ENCODE data around the gene SRRM1. TPM values are rescaled to one million over a fixed set of nuclear protein-coding genes. Genes with fewer than 3 reads are reported as not detected.

SRRM1 gene
- total and polyA plus RNA-seq, 10 of the 15 experiments (the other 5 are each of a cell fraction or from before 2014, with no cell fraction given) = 36.8 to 285 (median 126) TPM

- TF ChIP-seq CUX1 (IDR thresholded peaks at IDR 0.05; ENCODE audit: insufficient replicate concordance, low read depth, low read length) (no peak), CHD4 (IDR thresholded peaks at IDR 0.05) (no peak)
These were observed 6.3 kb upstream of the SRRM1 start (continued) for GRCh38 chr1:24636661-24637357.

- intact Hi-C loops (cut with micrococcal nuclease; ENCODE audit: unreplicated experiment) = loop anchor here (5.0 kb wide), 2 partner anchors 97 to 247 kb away; no protein-coding TSS in a partner anchor
- no TSS peak for BruUV-seq (replicated peaks)
- Histone ChIP-seq H4K20me1 (ENCODE audit: control insufficient read depth, insufficient read depth) (no peaks in the 10 kb centered on the region), H3K27ac (ENCODE audit: control insufficient read depth, insufficient read depth) (no peak overlapping the region), H2AFZ (ENCODE audit: control insufficient read depth, low read depth, low read length) (no peak overlapping the region), H3K36me3 (ENCODE audit: control insufficient read depth in 2 of 2, insufficient read depth in 2 of 2, low read length in 1 of 2) (no peaks in the 10 kb centered on the region), H3K9me3 (replicated peaks; ENCODE audit: control insufficient read depth, insufficient read depth, low read length) (no peaks in the 10 kb centered on the region), H3K4me1 (ENCODE audit: control insufficient read depth, insufficient read depth, low read length) (peaks cover 5% of the 10 kb centered on the region), H3K9ac (ENCODE audit: control insufficient read depth, insufficient read depth, low read length) (no peak overlapping the region), H3K4me3 (no peak overlapping the region), H3K79me2 (ENCODE audit: control insufficient read depth, insufficient read depth, low read length) (peaks cover 12% of the 10 kb centered on the region), H3K27me3 (replicated peaks in 1 of 2; ENCODE audit: control insufficient read depth in 2 of 2, insufficient read depth in 2 of 2, low read length in 1 of 2) (no peaks in the 10 kb centered on the region), H3K4me2 (ENCODE audit: control insufficient read depth, insufficient read depth) (no peak overlapping the region)
- DNase-seq (ENCODE audit: low read depth, low spot score) (no peak), ATAC-seq (no peak), FAIRE-seq (no peak)
- SMC1A ChIA-PET (ENCODE audit: uncharacterized antibody, unreplicated experiment) = interaction anchor here (1.3 to 1.9 kb wide), 3 partner anchors 192 to 440 kb away, joined by 3 to 6 read pairs (median 3); no protein-coding TSS in a partner anchor
- RAD21 ChIA-PET (ENCODE audit: unreplicated experiment) = interaction anchor here (0.8 to 2.0 kb wide), 2 partner anchors 192 to 193 kb away, joined by 4 to 7 read pairs; no protein-coding TSS in a partner anchor
- POLR2A ChIA-PET = no interaction called here
- CTCF ChIA-PET = interaction anchor here (1.0 to 5.4 kb wide), 5 partner anchors 9 to 439 kb away, joined by 4 to 49 read pairs (median 5); no protein-coding TSS in a partner anchor
- WGBS (ENCODE audit: insufficient coverage, insufficient replicate concordance, low lambda C conversion rate, missing lambda C conversion rate) = 41% methylated on average over 2 of the region's 2 CpGs
- in situ Hi-C loops (cut with MboI) = no loop called here
- no peak for TF ChIP-seq NBN (IDR thresholded peaks at IDR 0.05)
- TF ChIP-seq CHD4 (IDR thresholded peaks at IDR 0.05) = no peak
- no peak for TF ChIP-seq ASH2L (IDR thresholded peaks at IDR 0.05; ENCODE audit: borderline replicate concordance, low read depth)
- TF ChIP-seq CHD1 (IDR thresholded peaks at IDR 0.05; ENCODE audit: low read depth, low read length) = no peak
- no peak for TF ChIP-seq ZBTB11 (CRISPR knock-in tag; IDR thresholded peaks at IDR 0.05)
- TF ChIP-seq RCOR1 (conservative IDR thresholded peaks at IDR 0.05; ENCODE audit: low read depth, low read length) = no peak
- no peak for TF ChIP-seq SMAD5 (IDR thresholded peaks at IDR 0.05; ENCODE audit: low read depth)
- TF ChIP-seq CBX3 (IDR thresholded peaks at IDR 0.05; ENCODE audit: borderline replicate concordance, low read depth) = no peak
These were observed 4.0 kb upstream of the SRRM1 start for GRCh38 chr1:24639094-24639493.
